GM12891 (cell line): ENCODE data around the gene ACAD10.

Experiments used
- POLR2A ChIP-seq: IDR thresholded peaks from 2 replicates; pipeline ENCODE4 v1.6.1; 2011; ENCODE audit warnings: low read depth, low read length, control low read depth
- TAF1 ChIP-seq: IDR thresholded peaks from 2 replicates; pipeline ENCODE4 v1.6.1; 2011; ENCODE audit warnings: low read depth, low read length, control low read depth

- TF ChIP-seq POLR2A (no peak), TAF1 (no peak)
Observed at GRCh38 chr12:111748151-111748672, 62.4 kb downstream of the ACAD10 start.
